Measurements from ENCODE around the gene MOK. TPM values are rescaled to one million over a fixed set of nuclear protein-coding genes. Genes with fewer than 3 reads are reported as not detected.

Gene MOK
- total and polyA plus RNA-seq, 2 experiments from 2014 or later, result 28.1 to 31.7 TPM

- no peak overlapping the region for H3K27ac ChIP-seq
- peaks cover 14% of the 10 kb centered on the region for H3K4me1 ChIP-seq (ENCODE audit: low read depth)
- no peak for DNase-seq (ENCODE audit: low read depth in 1 of 2, low spot score in 1 of 2)
- H3K27me3 ChIP-seq, result no peaks in the 10 kb centered on the region
- no peaks in the 10 kb centered on the region for H3K9me3 ChIP-seq (ENCODE audit: low read depth)
- no peak overlapping the region for H3K4me3 ChIP-seq
- no peaks in the 10 kb centered on the region for H3K36me3 ChIP-seq
- TF ChIP-seq, protein P1, sequence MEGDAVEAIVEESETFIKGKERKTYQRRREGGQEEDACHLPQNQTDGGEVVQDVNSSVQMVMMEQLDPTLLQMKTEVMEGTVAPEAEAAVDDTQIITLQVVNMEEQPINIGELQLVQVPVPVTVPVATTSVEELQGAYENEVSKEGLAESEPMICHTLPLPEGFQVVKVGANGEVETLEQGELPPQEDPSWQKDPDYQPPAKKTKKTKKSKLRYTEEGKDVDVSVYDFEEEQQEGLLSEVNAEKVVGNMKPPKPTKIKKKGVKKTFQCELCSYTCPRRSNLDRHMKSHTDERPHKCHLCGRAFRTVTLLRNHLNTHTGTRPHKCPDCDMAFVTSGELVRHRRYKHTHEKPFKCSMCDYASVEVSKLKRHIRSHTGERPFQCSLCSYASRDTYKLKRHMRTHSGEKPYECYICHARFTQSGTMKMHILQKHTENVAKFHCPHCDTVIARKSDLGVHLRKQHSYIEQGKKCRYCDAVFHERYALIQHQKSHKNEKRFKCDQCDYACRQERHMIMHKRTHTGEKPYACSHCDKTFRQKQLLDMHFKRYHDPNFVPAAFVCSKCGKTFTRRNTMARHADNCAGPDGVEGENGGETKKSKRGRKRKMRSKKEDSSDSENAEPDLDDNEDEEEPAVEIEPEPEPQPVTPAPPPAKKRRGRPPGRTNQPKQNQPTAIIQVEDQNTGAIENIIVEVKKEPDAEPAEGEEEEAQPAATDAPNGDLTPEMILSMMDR (IDR thresholded peaks at IDR 0.05; ENCODE audit: low read depth, low read length), result no peak
These were observed 25.7 kb downstream of the MOK start for GRCh38 chr14:102279282-102279681.

DNA sequence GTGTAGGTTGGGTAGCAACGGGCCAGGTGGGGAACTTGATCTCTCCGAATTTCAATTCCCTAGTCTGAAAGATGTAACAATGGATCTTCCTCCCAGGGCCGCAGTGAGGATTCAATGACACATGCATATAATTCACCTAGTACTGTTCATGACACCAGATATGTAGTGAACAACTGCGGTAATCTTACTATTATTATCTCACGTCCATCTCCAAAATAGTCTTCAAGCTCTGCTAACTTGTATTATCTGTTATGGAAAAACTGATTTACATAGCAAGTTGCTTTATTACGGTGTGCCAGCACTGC lies 26.4 kb downstream of the MOK start:
- no peaks in the 10 kb centered on the region for H3K27me3 ChIP-seq
- peaks cover 14% of the 10 kb centered on the region for H3K4me1 ChIP-seq (ENCODE audit: low read depth)
- no peaks in the 10 kb centered on the region for H3K9me3 ChIP-seq (ENCODE audit: low read depth)
- peak overlapping the region; percentile 82 for H3K27ac ChIP-seq
- DNase-seq (ENCODE audit: low read depth in 1 of 2, low spot score in 1 of 2), result no peak
- TF ChIP-seq, protein P1 (IDR thresholded peaks at IDR 0.05; ENCODE audit: low read depth, low read length), result no peak
- H3K4me3 ChIP-seq, result no peak overlapping the region
- no peaks in the 10 kb centered on the region for H3K36me3 ChIP-seq

DNA sequence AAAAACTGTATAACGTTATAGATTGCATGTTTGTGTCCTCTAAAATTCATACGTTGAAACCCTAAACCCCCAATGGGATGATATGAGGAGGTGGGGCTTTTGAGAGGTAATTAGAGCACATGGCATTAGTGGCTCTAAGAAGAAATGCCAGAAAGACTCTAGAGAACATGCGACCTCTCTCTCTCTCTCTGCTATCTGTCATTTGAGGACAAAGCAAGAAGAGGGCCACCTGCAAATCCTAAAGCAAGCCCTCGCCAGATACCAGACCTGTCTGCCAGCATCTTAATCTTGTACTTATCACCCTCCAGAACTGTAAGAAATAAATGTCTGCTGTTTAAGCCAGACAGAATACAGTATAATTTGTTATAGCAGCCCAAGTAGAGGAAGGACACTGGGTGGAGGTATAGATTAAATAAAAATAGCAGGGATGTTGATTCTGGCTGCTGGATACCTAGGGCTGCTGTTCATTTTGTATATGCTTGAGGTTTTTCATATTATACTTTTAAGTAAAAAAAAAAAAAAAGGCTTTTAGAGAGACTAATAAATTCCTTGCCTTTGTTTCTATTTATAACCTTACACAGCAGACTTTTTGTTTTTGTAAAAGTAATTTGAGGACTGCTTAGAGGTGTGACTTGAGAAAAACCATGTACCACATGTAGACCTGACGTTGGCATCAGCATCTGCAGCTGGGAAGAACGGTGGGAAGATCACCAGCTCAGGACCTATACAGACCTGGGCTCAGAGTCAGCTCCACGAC lies 26.9 kb downstream of the MOK start:
- peak overlapping the region; percentile 82 for H3K27ac ChIP-seq
- no peaks in the 10 kb centered on the region for H3K27me3 ChIP-seq
- peak in 1 of 2 donors; percentile 33 for DNase-seq (ENCODE audit: low read depth in 1 of 2, low spot score in 1 of 2)
- H3K4me1 ChIP-seq (ENCODE audit: low read depth), result peaks cover 14% of the 10 kb centered on the region
- no peaks in the 10 kb centered on the region for H3K36me3 ChIP-seq
- TF ChIP-seq, protein P1 (IDR thresholded peaks at IDR 0.05; ENCODE audit: low read depth, low read length), result no peak
- H3K9me3 ChIP-seq (ENCODE audit: low read depth), result no peaks in the 10 kb centered on the region
- no peak overlapping the region for H3K4me3 ChIP-seq

- no peaks in the 10 kb centered on the region for H3K9me3 ChIP-seq (ENCODE audit: low read depth)
- TF ChIP-seq, protein P1 (IDR thresholded peaks at IDR 0.05; ENCODE audit: low read depth, low read length), result no peak
- no peak for DNase-seq (ENCODE audit: low read depth in 1 of 2, low spot score in 1 of 2)
- no peak overlapping the region for H3K4me3 ChIP-seq
- no peaks in the 10 kb centered on the region for H3K36me3 ChIP-seq
- H3K27ac ChIP-seq, result no peak overlapping the region
- H3K27me3 ChIP-seq, result no peaks in the 10 kb centered on the region
- H3K4me1 ChIP-seq (ENCODE audit: low read depth), result peaks cover 14% of the 10 kb centered on the region
These were observed 29.1 kb downstream of the MOK start for GRCh38 chr14:102275866-102276265.

- no peak for DNase-seq (ENCODE audit: low read depth in 1 of 2, low spot score in 1 of 2)
- no peaks in the 10 kb centered on the region for H3K36me3 ChIP-seq
- no peak overlapping the region for H3K4me3 ChIP-seq
- peaks cover 1% of the 10 kb centered on the region for H3K4me1 ChIP-seq (ENCODE audit: low read depth)
- H3K27me3 ChIP-seq, result no peaks in the 10 kb centered on the region
- TF ChIP-seq, protein P1 (IDR thresholded peaks at IDR 0.05; ENCODE audit: low read depth, low read length), result no peak
- no peaks in the 10 kb centered on the region for H3K9me3 ChIP-seq (ENCODE audit: low read depth)
- no peak overlapping the region for H3K27ac ChIP-seq
These were observed 32.6 kb downstream of the MOK start for GRCh38 chr14:102272392-102272791.

All from cardiac muscle cell (in vitro differentiated cells and primary cell).